A204.1 (cell line): ENCODE data around the gene NUP153.
"Not testable (repeated sequence)": the region's sequence is repeated elsewhere in the genome, so short reads cannot be mapped to it uniquely, and the experiment has no call there.

ENCODE experiments used
- FAIRE-seq: peaks from 2 replicates; lab custom pipeline; 2012; peaks lifted over from hg19 to GRCh38; lab: Jason Lieb, UNC

NUP153 gene

GRCh38 chr6:17600527-17601385 is 106.0 kb downstream of the NUP153 start:
- FAIRE-seq = no peak

GRCh38 chr6:17599877-17600526 is 106.7 kb downstream of the NUP153 start, which contains the start of gene FAM8A1:
Gene FAM8A1 (plus strand): TSS chr6:17600302. CDS start chr6:17600410, 108 bp downstream.
- FAIRE-seq = peak; percentile 49

GRCh38 chr6:17596085-17596484 is 110.6 kb downstream of the NUP153 start:
- peak; percentile 56 for FAIRE-seq

GRCh38 chr6:17593246-17593645 is 113.5 kb downstream of the NUP153 start:
- FAIRE-seq = no peak

- FAIRE-seq = no peak
These were observed 115.4 kb downstream of the NUP153 start for GRCh38 chr6:17591287-17591686.

GRCh38 chr6:17589406-17590096 is 117.2 kb downstream of the NUP153 start:
- FAIRE-seq = no peak

GRCh38 chr6:17588011-17588410 is 118.7 kb downstream of the NUP153 start:
- FAIRE-seq = no peak

- not testable (repeated sequence) for FAIRE-seq
These were observed 120.1 kb downstream of the NUP153 start for GRCh38 chr6:17586623-17587022.

- no peak for FAIRE-seq
These were observed 120.8 kb downstream of the NUP153 start for GRCh38 chr6:17585766-17586490.

GRCh38 chr6:17584241-17584803 is 122.4 kb downstream of the NUP153 start:
- FAIRE-seq = peak; percentile 87

GRCh38 chr6:17583811-17584210 is 122.9 kb downstream of the NUP153 start:
- FAIRE-seq = no peak

GRCh38 chr6:17581282-17581681 is 125.4 kb downstream of the NUP153 start:
- FAIRE-seq = not testable (repeated sequence)

- FAIRE-seq = no peak
These were observed 126.1 kb downstream of the NUP153 start for GRCh38 chr6:17580518-17581048.

GRCh38 chr6:17577059-17577458 is 129.7 kb downstream of the NUP153 start:
- no peak for FAIRE-seq

GRCh38 chr6:17574866-17575560 is 131.7 kb downstream of the NUP153 start:
- no peak for FAIRE-seq

- FAIRE-seq = no peak
These were observed 141.3 kb downstream of the NUP153 start for GRCh38 chr6:17565399-17565798.
